Measurements from ENCODE around the gene TFDP2. TPM values are rescaled to one million over a fixed set of nuclear protein-coding genes. Genes with fewer than 3 reads are reported as not detected.
A peak's percentile ranks its signal among the peaks of the same experiment; 100 is the strongest.
"Not testable (repeated sequence)": the region's sequence is repeated elsewhere in the genome, so short reads cannot be mapped to it uniquely, and the experiment has no call there.

The TFDP2 gene
- total RNA-seq, 1 donor from 2014 or later: 41.3 TPM

DNA sequence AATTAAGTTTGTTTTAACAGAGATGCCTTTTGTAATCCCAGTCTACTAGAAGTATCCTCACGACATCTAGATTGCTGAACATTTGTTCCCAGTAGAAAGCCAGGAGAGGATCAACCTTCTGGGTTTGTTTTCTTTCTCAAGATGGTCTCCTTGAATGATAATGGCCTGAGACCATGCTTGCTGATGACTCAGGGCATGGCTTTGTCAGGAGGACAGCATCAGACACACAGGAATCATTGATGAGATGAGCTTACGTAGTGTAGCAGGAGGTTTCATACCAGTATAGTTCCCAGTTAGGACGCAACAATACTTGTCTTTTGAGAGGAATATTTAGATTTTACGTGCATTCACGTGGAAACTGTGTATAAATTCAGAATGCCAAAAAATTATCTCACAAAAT lies 234.3 kb downstream of the TFDP2 start:
- Histone ChIP-seq H3K36me3 (peaks cover 61% of the 10 kb centered on the region), H3K9me3 (no peaks in the 10 kb centered on the region), H3K27me3 (ENCODE audit: low read depth) (no peaks in the 10 kb centered on the region), H3K27ac (no peak overlapping the region), H3K4me1 (no peaks in the 10 kb centered on the region), H3K4me3 (no peak overlapping the region)
- intact Hi-C loops (cut with DNase I): no loop called here
- ATAC-seq (no peak), DNase-seq (no peak)
- TF ChIP-seq, protein P1, sequence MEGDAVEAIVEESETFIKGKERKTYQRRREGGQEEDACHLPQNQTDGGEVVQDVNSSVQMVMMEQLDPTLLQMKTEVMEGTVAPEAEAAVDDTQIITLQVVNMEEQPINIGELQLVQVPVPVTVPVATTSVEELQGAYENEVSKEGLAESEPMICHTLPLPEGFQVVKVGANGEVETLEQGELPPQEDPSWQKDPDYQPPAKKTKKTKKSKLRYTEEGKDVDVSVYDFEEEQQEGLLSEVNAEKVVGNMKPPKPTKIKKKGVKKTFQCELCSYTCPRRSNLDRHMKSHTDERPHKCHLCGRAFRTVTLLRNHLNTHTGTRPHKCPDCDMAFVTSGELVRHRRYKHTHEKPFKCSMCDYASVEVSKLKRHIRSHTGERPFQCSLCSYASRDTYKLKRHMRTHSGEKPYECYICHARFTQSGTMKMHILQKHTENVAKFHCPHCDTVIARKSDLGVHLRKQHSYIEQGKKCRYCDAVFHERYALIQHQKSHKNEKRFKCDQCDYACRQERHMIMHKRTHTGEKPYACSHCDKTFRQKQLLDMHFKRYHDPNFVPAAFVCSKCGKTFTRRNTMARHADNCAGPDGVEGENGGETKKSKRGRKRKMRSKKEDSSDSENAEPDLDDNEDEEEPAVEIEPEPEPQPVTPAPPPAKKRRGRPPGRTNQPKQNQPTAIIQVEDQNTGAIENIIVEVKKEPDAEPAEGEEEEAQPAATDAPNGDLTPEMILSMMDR (IDR thresholded peaks at IDR 0.05): no peak

DNA sequence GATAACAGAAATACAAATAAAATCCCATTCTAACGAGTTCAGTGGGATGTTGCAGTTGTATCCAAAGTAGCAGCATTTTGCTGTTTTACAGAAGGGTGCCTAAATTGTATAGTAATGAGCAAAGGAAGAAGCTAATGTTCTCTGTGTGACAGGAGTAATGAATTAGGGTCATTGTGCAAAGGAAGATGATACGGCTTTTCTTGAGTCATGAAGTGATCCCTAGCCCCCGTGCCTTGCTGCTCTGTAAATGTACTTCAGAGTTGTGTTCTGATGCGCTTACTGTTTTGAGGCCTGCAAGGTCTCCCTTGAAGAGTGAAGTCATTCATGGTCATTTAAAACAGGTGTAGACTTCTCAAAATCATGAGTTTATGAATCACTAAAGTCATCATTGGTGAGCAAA lies 235.0 kb downstream of the TFDP2 start:
- ATAC-seq (no peak), DNase-seq (no peak)
- Histone ChIP-seq H3K36me3 (peaks cover 60% of the 10 kb centered on the region), H3K4me1 (no peaks in the 10 kb centered on the region), H3K4me3 (no peak overlapping the region), H3K9me3 (no peaks in the 10 kb centered on the region), H3K27me3 (ENCODE audit: low read depth) (no peaks in the 10 kb centered on the region), H3K27ac (no peak overlapping the region)
- intact Hi-C loops (cut with DNase I): no loop called here
- TF ChIP-seq, protein P1 (IDR thresholded peaks at IDR 0.05): no peak

DNA sequence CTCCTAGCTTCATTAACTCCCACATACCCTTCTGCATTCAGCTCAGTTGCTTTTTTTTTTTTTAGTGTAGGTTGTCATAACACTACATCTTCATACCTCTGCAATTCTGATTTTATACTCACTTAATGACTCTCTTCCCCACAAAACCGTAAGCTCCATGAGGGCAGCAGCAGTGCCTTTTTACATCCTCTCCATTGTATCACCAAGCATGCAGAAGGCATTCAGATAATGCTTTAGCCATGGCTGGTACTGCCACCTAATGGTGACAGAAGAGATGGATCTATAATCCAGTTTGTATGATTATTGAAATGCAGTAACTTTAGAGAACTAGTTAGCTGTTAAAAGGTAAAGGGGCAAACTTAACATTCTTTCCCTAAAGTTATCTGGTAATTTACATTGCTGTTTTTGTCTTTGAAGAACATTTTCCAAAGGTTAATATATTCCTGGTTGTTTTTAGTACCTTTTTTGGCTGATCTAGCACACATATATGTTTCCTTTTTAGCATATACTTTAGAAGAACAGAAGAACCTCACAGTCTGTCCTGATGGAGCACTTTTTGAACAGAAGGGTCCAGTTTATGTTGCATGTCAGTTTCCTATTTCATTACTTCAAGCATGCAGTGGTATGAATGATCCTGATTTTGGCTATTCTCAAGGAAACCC lies 236.1 kb downstream of the TFDP2 start:
- TF ChIP-seq, protein P1 (IDR thresholded peaks at IDR 0.05): peak; percentile 77
- DNase-seq: no peak
- H3K4me1 ChIP-seq: no peaks in the 10 kb centered on the region
- H3K4me3 ChIP-seq: no peak overlapping the region
- H3K36me3 ChIP-seq: peaks cover 65% of the 10 kb centered on the region
- no peaks in the 10 kb centered on the region for H3K9me3 ChIP-seq
- H3K27ac ChIP-seq: no peak overlapping the region
- no peaks in the 10 kb centered on the region for H3K27me3 ChIP-seq (ENCODE audit: low read depth)
- peak; percentile 75 to 84 for ATAC-seq
- intact Hi-C loops (cut with DNase I): no loop called here

DNA sequence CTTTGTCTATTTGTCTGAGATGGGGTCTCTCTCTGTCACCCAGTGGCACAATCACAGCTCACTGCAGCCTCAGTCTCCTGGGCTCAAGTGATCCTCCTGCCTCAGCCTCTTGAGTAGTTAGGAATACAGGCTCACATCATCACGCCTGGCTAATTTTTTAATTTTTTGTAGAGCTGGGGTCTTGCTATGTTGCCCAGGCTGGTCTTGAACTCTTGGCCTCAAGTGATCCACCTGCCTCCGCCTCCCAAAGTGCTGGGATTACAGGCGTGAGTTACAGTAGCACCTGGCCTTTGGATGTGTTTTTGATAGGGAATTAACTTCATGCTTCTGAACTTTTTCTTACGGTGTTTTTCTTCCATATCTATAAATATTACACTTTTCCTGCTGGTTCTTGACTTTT lies 239.4 kb downstream of the TFDP2 start:
- ATAC-seq: not testable (repeated sequence)

DNA sequence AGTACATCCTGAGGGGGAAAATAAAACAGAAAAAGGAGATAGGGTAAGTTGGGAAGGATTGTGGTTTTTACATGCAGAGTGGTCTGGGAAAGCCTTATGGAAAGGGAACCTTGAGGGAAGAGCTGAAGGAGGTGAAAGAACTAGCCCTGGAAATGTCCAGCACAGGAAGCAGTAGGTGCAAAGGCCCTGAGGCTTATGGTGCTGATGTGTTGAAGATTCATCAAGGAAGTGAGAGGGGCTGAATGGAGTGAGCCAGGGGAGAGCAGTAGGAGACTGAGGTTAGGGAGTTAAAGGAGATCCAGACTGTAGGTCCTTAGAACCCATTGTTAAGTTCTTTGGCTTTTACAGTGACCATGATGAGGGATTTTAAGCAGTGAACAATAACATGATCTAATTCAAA lies 239.9 kb downstream of the TFDP2 start:
- peaks cover 70% of the 10 kb centered on the region for H3K36me3 ChIP-seq

More for the DNA sequence above, 239.4 kb downstream of the TFDP2 start:
- H3K27me3 ChIP-seq (ENCODE audit: low read depth); DNase-seq; intact Hi-C loops (cut with DNase I); H3K4me3 ChIP-seq; H3K27ac ChIP-seq; H3K4me1 ChIP-seq; H3K9me3 ChIP-seq: not testable (repeated sequence)
- H3K36me3 ChIP-seq: peaks cover 70% of the 10 kb centered on the region

DNA sequence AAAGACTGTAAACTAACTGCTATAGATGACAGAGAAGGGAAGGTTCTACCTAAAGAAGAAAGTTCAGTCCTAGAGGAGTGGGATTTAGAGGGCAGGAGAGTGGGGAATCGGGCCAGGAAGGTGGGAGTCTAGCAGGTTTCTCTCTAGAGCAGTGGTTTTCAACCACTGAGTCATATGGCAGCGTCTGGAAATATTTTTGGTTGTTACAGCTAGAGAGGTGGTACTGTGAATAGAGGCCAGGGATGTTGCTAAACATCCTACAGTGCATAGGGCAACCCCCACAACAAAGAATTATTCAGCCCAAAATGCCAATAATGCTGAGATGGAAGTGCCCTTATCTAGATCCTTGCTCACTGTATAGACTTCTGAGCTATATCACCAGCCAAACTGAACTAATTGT lies 244.2 kb downstream of the TFDP2 start:
- H3K9me3 ChIP-seq: no peaks in the 10 kb centered on the region
- TF ChIP-seq, protein P1 (IDR thresholded peaks at IDR 0.05): no peak
- H3K27ac ChIP-seq: no peak overlapping the region
- ATAC-seq: no peak
- no peak overlapping the region for H3K4me3 ChIP-seq
- intact Hi-C loops (cut with DNase I): no loop called here
- no peaks in the 10 kb centered on the region for H3K27me3 ChIP-seq (ENCODE audit: low read depth)
- H3K36me3 ChIP-seq: peaks cover 49% of the 10 kb centered on the region
- H3K4me1 ChIP-seq: no peaks in the 10 kb centered on the region
- DNase-seq: no peak

More for the DNA sequence above, 239.9 kb downstream of the TFDP2 start:
- intact Hi-C loops (cut with DNase I): no loop called here
- H3K27ac ChIP-seq: no peak overlapping the region
- no peak overlapping the region for H3K4me3 ChIP-seq
- ATAC-seq: no peak
- DNase-seq: no peak
- H3K27me3 ChIP-seq (ENCODE audit: low read depth): no peaks in the 10 kb centered on the region
- TF ChIP-seq, protein P1 (IDR thresholded peaks at IDR 0.05): no peak
- no peaks in the 10 kb centered on the region for H3K4me1 ChIP-seq
- H3K9me3 ChIP-seq: no peaks in the 10 kb centered on the region
